ENCODE results near the gene TFAP2B.

The TFAP2B gene

DNA sequence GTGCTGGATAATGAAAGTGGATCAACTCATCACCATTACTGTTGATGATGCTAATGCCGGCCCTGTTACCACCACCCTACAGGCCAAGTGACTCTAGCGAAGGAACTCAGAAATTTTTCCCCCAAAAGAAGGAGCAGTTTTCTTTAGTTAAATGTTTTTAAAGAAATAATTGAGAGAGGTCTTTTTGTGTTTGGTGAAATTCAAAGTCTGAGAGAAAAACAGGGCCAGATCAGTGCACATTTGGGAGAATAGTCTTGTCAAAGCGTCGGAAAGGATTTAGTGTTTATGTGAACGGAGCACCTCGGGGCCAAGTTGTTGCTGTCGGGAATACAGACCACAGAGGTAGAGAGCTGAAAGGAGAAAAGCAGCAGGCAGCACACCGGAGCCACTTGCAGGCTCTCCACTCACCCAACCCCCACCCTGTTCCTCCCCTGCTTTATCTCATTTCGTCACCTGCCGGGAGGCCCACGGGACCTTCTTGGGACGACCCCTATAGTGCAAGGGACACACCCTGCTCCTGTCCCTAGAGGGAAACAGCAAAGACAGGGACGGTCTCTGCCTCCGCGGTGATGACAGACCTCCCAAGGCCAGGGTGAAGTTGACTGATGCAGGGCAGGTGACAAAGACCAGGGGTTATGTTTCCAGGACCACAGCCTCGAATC lies 6.8 kb downstream of the TFAP2B start:
- DNase-seq: no peak

DNA sequence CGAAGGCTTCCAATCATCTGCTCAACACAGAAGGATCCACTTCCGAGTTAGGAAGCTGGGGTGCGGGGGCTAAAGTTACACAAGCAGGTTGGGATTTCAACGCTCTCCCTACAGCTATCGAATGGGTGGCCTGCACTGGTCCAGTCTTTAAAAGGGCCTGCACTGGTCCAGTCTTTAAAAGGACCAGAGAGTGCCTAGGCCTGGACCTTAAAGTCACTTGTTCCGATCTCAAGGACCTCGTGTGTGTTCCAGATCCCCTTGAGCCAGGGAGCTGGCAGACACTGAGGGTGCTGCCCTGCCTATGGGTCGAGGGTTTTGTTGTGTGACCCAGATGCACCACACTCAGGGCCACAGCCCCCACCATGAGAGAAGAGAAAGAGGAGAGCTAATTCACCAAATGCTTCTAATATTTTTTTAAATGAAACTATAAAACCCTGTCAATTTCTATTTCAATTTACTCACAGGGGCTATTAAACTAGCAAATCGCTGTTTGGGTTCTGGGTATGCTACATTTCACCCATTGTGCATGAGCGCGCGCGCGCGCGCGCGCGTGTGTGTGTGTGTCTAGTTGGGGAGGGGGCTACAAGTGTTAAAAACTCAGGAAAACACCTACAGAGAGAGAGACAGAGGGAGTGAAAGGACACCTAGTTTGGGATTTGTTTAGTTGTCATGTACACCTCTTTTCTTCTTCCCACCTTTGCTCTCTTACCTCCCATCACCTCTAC lies 7.5 kb downstream of the TFAP2B start:
- DNase-seq: no peak

DNA sequence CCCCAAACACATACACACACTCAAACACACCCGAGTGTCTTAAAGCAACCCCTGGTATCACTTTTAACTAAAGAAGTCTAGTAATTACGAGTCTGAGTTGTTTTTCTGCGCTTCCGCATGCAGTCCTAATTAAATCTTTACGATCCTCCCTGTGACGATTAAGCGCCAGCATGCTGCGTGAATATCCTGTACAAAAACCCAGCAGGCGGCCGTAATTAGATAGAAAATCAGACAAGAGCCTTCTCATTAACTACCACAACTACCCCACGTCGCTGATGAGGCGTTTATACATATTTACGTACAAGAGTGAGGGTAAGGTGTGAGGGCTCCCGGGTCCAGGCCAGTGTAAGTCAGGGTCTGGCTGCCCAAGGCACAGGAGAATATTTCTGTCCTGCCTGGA lies 8.1 kb downstream of the TFAP2B start:
- no peak for DNase-seq

DNA sequence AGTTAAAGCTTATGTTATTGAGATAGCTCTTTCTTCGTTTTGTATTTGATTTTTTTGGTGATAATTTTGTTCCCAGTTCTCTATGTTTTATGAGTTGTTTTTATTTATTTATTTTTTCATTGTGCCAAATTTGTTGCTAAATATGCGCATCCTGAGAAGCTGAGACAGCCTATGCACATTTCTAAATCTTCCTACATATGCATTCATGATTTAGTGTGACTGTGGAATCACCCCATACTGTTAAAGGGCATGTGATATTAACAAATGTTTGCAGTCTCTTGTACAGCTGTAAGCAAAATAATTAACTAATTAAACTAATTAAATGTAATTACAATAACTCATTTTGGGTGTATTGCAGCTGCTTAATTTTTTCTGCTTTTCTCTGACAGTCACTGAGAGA lies 10.4 kb downstream of the TFAP2B start:
- no peak for DNase-seq

DNA sequence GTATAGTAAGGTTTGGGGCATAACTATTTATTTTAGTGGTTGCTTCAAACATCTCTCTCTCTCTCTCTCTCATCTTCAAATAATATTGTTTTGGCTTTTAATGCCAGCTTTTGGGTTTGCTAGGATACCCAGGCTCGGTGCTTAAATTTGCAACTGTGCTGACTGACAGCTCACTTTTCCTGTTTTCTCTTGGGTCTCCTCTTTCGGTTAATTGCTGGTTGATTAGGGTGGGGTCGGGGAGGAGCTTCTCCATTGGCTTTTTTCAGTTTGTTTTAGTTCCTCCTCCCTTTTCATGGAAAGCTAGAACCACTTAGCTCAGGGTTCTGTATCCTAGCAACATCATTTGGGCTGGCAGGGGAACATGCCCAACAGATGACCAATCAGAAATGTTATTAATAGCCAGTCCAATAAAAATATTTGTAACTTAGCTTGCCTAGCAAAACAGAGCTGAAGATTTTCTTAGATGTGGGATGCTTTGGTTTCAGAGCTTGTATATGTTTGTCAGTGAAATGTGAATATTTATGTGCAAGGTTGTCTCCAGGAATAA lies 11.3 kb downstream of the TFAP2B start:
- peak; percentile 52 for DNase-seq

DNA sequence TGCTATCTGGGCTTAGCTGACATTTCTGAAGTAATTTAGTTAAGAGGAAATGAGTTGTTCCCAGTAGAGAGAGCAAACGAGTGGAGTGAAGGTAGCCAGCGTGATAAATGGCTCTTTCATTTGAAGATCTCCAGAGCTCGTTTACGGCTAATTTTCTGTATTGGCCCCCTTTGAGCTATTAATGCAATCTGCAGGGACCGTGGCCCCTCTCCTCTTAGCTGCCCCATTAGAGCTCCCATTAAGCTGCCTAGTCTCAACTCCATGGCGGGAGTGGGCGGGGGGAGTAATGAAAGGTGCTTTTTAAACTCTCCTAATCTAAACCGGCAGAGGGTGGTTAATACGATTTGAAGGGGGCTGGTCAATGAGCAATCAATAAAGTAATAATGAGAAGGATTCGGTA lies 12.5 kb downstream of the TFAP2B start:
- no peak for DNase-seq

DNA sequence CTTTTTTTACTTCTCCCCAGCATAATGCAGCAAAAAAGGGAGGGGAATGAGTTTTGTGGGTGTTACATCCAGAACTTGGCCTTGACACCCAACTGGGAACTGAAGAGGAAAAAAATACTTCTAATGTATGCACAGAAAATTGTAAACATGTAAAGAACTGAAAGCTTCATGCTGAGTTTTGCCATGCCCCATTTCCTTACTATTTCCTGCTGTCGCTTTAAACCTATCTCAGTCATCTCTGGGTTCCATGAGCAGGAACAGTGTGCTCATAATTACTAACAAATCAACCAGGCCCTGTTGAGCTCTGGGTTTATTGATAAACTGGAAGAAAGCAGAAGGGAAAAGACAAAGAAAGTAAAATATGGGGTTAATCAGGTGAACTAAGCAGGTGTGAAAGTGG lies 14.2 kb downstream of the TFAP2B start:
- no peak for DNase-seq

DNA sequence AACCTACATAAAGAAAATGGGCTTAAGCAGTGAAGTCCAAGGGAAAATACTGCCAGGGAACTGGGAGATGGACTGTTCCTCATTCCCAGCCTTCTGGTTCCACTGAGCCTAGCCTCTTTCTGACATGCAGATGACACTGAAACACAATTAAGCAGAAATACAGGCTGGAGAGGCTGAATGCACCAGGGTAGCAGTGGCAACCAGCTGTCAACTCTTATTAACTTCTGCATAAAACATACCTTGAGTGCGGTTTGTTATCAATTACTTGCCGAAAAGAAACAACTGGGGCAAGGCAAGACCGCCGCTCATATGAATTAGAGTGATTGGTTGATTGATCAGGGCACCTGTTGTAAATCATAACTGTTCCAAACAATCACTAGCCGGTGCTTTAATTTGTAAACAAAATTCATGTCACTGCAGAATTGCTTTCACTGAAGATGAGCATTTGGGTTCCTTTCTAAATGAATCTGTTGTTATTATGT lies 16.3 kb downstream of the TFAP2B start:
- no peak for DNase-seq

DNA sequence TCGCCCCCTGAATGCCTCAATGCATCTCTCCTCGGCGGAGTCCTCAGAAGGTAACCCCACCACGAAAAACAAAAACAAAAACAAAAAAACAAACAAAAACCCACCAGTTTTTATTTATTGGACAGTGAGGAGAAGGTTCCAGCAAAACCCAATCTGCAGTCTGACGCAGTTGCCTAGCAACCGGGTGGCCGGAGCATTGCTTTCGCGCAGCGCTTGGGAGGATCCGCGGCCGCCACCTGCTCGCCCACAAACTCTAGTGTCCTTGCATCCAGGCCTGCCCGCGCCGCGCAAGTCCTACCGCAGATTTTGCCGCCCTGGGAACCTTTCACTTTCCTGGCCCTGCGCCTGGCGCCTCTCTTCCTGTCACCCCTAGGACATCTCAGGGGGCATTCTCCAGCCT lies 17.6 kb downstream of the TFAP2B start:
- no peak for DNase-seq

DNA sequence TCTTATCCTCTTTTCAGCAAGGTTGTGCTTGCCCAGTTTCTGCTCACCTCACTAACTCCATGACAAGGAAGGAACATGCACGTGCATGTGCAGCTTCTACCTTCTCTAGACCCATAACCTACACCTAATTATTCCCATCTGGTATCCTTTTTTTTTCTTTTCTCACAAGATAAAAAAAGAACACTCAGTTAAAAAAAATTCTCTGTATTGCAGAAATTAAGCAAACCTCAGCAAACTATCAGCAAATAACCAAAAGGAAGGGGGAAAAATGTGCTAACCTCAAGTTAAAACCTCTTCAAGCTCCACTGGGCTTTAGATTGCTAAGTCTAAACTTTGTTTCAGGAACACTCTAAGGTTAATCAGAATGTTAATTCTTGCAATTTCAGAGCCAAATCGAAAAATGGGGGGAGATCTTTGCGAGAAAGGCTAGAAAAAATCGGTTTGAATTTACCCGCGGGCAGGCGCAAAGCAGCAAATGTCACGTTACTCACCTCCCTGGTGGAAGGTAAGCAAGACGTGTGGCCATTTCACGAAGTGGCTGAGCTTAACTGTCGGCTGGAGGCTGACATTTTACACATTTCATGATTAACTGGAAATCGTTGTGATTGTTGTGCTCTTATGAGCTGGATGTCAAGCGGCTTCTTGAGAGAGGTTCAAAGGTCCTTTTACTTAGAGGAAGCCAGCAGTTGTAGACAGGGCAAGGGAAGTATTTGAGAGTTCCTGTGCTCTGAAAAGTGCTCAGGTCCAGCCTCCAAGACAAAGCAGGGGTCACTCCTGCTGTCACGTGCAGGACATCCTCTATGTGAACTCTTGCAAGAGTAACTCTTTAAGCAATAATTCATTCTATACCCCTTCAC lies 19.1 kb downstream of the TFAP2B start:
- DNase-seq: no peak

DNA sequence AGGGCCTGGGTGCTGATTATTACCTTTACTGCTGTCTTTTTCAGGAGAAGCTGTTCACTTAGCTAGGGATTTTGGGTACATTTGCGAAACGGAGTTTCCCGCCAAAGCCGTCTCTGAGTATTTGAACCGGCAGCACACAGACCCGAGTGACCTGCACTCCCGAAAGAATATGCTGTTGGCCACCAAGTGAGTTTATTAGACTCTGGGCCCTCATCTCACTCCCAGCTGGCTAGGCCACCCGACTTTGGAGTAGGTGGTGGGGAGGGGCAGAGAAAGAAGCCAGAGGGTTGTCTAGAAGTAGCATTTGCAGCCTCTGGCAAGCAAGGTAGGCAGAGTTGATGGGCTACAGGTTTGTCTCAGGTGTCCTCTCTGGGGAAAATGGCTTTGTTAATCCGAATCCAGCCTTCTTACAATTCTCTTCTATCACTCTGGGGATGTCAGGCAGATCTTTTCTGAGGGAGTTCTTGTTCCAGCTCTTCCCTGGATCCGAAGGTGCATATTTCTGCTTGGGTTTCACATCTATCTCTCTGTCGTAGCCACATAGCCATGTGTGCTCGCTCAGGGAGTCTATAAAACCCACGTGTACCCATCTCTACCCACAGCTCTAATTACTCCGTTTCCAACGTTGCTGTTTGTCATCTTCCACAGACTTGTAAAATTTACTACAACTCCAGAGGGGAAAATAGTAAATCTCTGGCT lies 21.6 kb downstream of the TFAP2B start:
- no peak for DNase-seq

DNA sequence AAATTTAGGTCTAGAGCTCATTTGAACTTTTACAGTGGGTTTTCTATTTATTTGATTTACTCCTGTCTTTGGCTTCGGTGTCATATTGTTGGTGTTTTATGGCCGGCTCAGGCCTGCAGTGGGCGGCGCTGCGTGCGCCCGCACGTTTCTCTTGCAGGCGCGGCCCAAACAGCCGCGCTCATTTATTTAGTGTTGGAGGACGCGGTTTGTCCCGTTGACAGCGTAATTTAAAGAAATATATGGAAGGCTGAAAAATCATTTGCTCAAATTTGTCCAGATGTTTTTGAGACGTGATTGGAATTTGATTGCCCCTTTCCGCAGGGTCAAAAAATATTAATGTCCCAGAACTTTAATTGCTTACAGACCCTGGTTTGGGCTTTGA lies 22.1 kb downstream of the TFAP2B start:
- DNase-seq: no peak

DNA sequence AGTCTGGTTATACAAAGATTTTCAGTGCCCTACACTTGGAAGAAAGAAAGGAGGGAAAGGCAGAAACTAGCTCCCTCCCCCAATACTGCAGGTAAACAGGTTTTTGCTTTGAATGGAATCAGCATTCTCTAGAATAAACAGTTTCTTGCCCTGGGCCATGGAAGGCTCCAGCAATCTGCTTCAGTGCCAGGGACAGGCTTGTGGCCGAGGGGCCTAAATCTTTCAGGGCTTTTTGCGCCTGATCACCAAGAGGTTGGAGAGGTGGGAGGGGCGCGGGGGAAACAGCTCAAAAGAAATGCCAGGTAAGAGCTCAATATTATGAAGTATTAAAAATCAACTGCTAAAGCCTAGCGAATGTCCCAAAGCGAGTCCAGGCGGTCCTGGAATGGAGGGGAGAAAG lies 23.8 kb downstream of the TFAP2B start:
- DNase-seq: no peak

DNA sequence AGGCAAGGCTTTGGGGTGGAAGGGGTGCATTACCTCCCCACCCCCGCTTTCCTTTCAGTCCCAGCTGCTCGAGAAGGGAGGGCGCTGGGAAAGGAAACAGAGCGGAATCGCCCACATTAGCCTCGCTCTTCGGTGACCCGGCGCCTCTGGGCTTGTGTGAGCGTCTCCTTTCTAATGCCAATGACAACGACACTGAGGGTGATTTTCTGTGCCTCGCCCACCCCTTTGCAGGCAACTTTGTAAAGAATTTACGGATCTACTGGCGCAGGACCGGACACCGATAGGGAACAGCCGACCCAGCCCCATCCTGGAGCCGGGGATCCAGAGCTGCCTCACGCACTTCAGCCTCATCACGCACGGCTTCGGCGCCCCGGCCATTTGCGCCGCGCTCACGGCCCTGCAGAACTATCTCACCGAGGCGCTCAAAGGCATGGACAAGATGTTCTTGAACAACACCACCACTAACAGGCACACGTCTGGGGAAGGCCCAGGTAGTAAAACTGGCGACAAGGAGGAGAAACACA lies 24.3 kb downstream of the TFAP2B start:
- no peak for DNase-seq

DNA sequence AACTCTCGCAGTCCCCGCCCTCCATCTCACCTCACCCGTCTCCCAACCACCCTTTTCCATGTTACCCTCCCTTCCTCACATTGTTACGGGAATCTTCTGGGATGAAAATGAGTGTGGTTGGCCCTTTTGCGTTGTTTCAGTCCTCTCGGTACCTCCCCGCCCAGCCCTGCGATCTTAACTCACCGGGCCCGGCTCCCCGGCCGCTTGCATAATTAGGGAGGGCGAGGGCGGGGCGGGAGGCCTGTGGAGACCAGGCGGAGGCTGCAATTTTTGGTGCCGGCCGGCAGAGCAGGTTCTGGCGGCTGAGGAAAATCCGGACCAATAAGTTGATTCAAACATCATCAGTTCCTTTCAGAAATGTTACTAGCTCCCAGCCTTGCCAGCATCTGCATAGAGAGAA lies 25.2 kb downstream of the TFAP2B start:
- no peak for DNase-seq

DNA sequence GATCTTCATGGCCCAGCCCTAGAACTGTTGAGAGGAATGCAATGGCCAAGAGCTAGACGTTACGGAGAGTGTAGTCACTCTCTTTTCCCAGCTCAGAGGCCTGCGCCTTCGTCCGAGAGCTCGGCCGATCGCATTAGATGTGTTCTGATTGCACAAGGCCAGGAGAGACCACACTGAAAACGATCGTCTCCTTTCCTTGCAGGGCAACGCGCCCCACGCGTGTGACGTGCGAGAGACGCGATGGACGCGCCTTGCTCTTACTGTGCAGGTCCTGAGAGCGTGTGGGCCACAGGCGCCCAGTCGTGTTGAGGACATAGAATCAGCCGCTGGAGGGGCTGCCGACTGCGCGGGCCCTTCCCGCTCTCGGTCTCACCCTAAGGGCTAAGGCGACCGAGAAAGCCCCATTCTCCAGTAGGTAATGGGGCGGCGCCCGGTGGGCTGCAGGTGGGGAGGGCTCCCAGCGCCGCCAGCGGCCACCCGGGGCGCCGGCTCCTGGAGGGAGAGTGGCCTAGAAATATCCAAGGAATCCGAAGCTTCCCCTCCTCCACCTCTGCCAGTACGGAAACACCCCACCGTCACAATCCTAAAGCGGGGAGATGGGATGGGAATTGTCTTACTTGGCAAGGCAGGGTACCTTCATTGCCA lies 26.9 kb downstream of the TFAP2B start:
- no peak for DNase-seq

DNA sequence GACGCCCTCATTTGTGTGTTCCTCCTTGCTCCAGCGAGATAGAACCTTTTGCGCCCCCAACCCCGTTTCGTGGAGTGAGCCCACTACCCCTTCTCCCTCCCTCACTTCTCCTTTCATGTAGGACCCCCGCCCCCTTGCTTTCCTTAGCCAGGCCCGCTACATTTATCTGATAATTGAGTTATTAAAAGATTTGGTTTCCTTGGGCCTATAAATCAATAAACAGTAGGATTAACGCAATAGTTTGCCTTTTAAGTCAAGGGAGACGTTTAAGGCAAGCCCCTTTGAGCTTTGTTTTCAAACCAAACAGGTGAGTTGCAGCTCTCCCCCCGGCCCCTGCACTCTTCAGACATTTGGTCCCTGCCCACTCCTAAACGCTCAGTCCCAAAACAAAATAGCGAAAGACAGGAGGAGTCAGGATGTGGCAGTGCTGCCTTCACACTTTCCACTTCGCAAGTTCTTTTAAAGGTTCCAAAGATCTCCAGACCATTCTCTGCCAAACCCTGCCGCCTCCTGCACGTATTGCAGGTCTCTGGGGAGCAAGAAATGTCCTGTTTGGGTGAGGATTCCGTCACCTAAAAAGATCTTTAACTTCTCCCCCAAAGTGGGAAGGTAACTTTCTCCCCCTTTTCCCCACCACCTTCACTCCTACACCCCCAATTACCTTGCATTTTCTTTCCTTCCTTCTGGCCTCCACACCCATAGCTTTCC lies 27.6 kb downstream of the TFAP2B start:
- DNase-seq: no peak

DNA sequence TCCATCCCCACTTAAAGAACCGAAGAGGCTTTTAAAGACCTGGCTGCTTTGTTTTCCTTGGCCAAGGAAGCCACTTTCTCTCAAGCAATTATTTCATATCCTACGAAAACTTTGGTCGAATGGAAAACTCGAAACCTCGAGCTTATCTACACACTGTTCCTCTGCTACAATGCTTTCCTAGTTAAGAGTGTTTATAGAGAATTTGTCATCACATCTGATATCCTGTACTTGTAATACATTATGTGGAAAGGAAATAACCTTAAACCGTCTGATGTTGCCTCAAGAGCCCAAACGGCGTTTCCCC lies 28.1 kb downstream of the TFAP2B start:
- DNase-seq: no peak

DNA sequence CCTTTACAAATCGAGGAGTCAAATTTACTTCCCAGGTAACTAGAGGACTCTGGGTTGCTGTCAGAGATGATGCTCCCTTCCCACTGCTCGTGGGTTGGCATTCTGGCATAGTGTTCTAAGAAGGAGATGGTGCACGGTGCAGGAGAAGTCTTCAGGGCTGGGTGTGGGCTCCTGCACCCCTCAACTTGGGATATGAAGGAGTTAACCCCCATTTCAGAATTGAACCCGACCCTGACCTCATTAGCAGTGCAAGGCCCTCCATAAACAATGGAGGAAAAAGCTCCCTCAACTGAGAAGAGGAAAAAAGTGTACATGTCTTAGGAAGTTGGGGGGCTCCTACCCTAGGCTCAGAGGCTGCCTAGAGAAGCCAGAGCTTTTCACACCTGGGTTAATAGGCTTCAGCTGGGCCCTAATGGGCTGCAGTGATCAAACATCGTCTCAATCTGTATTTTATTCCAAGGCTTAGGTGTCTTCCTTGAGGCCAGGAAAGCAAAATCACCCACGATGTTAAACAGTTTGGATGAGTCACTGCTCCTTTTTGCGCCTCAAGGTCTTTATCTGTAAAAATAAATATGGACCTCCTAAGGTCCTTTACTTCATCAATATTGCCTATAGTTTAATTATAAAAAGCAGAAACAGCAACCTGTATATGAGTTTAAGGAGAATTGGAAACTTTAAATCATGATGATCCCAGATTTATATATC lies 29.4 kb downstream of the TFAP2B start:
- DNase-seq: no peak

DNA sequence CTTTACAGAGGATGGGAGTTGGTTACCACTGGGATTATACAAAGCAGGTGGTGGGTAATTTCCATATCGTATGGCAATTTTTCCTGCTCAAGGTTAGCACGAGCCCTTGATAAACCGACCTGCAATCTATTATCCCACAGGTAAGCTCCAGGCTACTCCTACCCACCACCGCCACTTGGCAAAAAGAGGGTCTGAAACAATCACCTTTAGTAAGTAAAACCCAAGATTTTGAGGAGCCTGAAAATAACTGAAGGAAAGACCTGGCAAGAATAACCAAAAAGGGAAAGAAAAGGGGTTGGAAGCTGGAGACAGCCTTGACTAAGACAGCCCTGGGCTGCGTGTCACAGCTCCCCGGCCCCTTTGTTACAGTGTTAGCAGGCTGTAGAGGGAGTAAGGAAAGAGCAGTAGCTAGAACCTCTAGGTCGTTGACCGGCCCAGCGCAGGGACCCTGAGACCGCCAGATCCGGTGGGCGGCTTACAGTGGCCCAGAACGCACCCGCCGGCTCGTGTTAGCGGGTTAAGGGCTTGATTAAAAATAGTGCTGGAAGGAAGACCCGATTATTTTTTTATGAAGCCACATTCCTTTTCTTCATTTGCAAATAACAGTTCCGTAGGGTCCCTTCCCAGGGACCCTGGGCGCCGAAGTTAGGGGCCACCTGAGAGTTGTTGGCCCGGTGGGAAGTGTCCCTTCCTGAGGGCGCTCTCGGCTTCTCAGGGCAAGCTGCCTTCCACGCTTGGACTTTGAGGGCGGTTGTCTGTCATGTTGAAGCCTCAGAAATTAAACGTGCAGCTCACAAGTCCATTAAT lies 30.5 kb downstream of the TFAP2B start:
- no peak for DNase-seq

All from DMS153 (cell line).